Activated B cell treated with CpG ODN at 0.5 μM for 24 hours (primary cell): ENCODE measurements around the gene SPTBN4. TPM values are rescaled to one million over a fixed set of nuclear protein-coding genes. Genes with fewer than 3 reads are reported as not detected.

ENCODE experiments used
- ATAC-seq: fragments of 200-7000 bp; cut with Tn5 transposase; one replicate; pipeline ENCODE4 v1.10.0; 2021; ENCODE audit warnings: low read depth, mild to moderate bottlenecking, moderate library complexity
- CTCF ChIA-PET: fragments of 350-600 bp; sonication (Branson Sonifier 250); formaldehyde crosslinking; loops from one replicate; lab custom pipeline; 2021; ENCODE audit warnings: antibody characterized with exemption; lab: Charles Lee
- POLR2A ChIA-PET: fragments of 350-600 bp; sonication (Branson Sonifier 250); formaldehyde crosslinking; loops from one replicate; lab custom pipeline; 2021; ENCODE audit warnings: antibody characterized with exemption; lab: Charles Lee
- DNase-seq: peaks from one replicate; pipeline ENCODE4 v3.0.0; 2022
- H3K27ac Mint-ChIP-seq: one replicate; pipeline ENCODE4 v1.8.0; 2020; ENCODE audit warnings: mixed read lengths
- H3K27me3 Mint-ChIP-seq: one replicate; pipeline ENCODE4 v1.8.0; 2021; ENCODE audit warnings: mixed read lengths
- H3K36me3 Mint-ChIP-seq: one replicate; pipeline ENCODE4 v1.8.0; 2021; ENCODE audit warnings: low read depth, mixed read lengths
- H3K4me1 Mint-ChIP-seq: one replicate; pipeline ENCODE4 v1.8.0; 2021; ENCODE audit warnings: mixed read lengths
- H3K4me3 Mint-ChIP-seq: one replicate; pipeline ENCODE4 v1.8.0; 2020; ENCODE audit warnings: mild to moderate bottlenecking, mixed read lengths
- H3K9me3 Mint-ChIP-seq: one replicate; pipeline ENCODE4 v1.8.0; 2020; ENCODE audit warnings: mixed read lengths
- CTCF ChIP-seq: fragments of 200-600 bp; IDR thresholded peaks from one replicate; pipeline ENCODE4 v1.8.0; 2022; ENCODE audit warnings: antibody characterized with exemption, mild to moderate bottlenecking
- intact Hi-C: fragments of 100-400 bp; cut with micrococcal nuclease; formaldehyde crosslinking; loops from one replicate; pipeline ENCODE4 v1.15.1; 2024
- total RNA-seq: library from RNA; stranded (reverse); gene quantifications from 2 replicates; pipeline ENCODE4 v1.2.3, GENCODE V29; 2022

The SPTBN4 gene
- total RNA-seq, 1 donor from 2014 or later, result 0.20 TPM

GRCh38 chr19:40584007-40584406 is 117.2 kb downstream of the SPTBN4 start:
- Mint-ChIP-seq H3K27ac (no peak overlapping the region), H3K4me1 (peaks cover 22% of the 10 kb centered on the region), H3K4me3 (no peak overlapping the region), H3K27me3 (no peaks in the 10 kb centered on the region), H3K36me3 (peaks cover 82% of the 10 kb centered on the region), H3K9me3 (no peaks in the 10 kb centered on the region)
- intact Hi-C loops, result no loop called here
- ATAC-seq (no peak), DNase-seq (no peak)
- CTCF ChIA-PET, result no interaction called here
- TF ChIP-seq CTCF, result no peak
- POLR2A ChIA-PET, result interaction anchor here (0.6 kb wide), 1 partner anchor 1059 kb away, joined by 3 read pairs; no protein-coding TSS in a partner anchor

- no peaks in the 10 kb centered on the region for H3K27me3 Mint-ChIP-seq
- peaks cover 81% of the 10 kb centered on the region for H3K36me3 Mint-ChIP-seq
- no peaks in the 10 kb centered on the region for H3K9me3 Mint-ChIP-seq
- H3K4me3 Mint-ChIP-seq, result no peak overlapping the region
- ChIA-PET POLR2A (interaction anchor here (0.6 kb wide), 1 partner anchor 203 kb away, joined by 12 read pairs; no protein-coding TSS in a partner anchor), CTCF (interaction anchor here (1.4 kb wide), 1 partner anchor 36 kb away, joined by 4 read pairs; no protein-coding TSS in a partner anchor)
- intact Hi-C loops, result no loop called here
- no peak for TF ChIP-seq CTCF
- no peak overlapping the region for H3K27ac Mint-ChIP-seq
- no peak for ATAC-seq
- H3K4me1 Mint-ChIP-seq, result peaks cover 16% of the 10 kb centered on the region
- DNase-seq, result no peak
Observed at GRCh38 chr19:40585241-40585981, 118.6 kb downstream of the SPTBN4 start.

- DNase-seq (no peak), ATAC-seq (no peak)
- CTCF ChIA-PET, result interaction anchor here (1.2 to 1.4 kb wide), 2 partner anchors 37 to 49 kb away, joined by 3 to 4 read pairs; no protein-coding TSS in a partner anchor
- POLR2A ChIA-PET, result interaction anchor here (0.6 to 1.1 kb wide), 2 partner anchors 15 to 203 kb away, joined by 8 to 12 read pairs; no protein-coding TSS in a partner anchor
- intact Hi-C loops, result no loop called here
- peaks cover 13% of the 10 kb centered on the region for H3K4me1 Mint-ChIP-seq
- no peaks in the 10 kb centered on the region for H3K27me3 Mint-ChIP-seq
- no peak overlapping the region for H3K27ac Mint-ChIP-seq
- H3K9me3 Mint-ChIP-seq, result no peaks in the 10 kb centered on the region
- peaks cover 79% of the 10 kb centered on the region for H3K36me3 Mint-ChIP-seq
- TF ChIP-seq CTCF, result no peak
- no peak overlapping the region for H3K4me3 Mint-ChIP-seq
Observed at GRCh38 chr19:40585982-40586422, 119.2 kb downstream of the SPTBN4 start.

GRCh38 chr19:40586611-40587010 is 119.8 kb downstream of the SPTBN4 start:
- Mint-ChIP-seq H3K27me3 (no peaks in the 10 kb centered on the region), H3K9me3 (no peaks in the 10 kb centered on the region), H3K4me1 (peaks cover 12% of the 10 kb centered on the region), H3K36me3 (peaks cover 78% of the 10 kb centered on the region), H3K27ac (no peak overlapping the region), H3K4me3 (no peak overlapping the region)
- POLR2A ChIA-PET, result interaction anchor here (1.1 kb wide), 1 partner anchor 16 kb away, joined by 8 read pairs; no protein-coding TSS in a partner anchor
- ATAC-seq (no peak), DNase-seq (no peak)
- intact Hi-C loops, result no loop called here
- TF ChIP-seq CTCF, result no peak
- CTCF ChIA-PET, result interaction anchor here (1.2 kb wide), 1 partner anchor 48 kb away, joined by 3 read pairs; no protein-coding TSS in a partner anchor
